Measurements from ENCODE around the gene DEGS2.

DNA sequence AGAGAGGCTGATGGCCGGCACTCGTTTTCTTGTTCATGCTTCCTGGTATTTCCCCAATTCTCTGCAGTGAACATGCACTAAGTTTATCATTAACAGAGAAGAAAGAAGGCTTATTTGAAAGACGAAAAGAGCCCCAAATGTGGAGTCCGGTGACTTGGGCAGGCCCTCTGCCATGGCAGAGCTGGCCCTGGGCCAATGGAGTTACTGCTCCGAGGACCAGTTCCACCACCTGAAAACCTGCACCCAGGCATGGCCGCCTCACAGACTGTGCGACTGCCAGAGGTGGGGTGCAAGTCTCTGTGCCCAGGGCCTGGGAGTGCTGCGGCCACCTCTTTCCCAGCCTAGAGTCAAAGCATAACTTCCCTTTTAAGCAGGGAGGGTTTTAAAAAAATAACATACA is 24.9 kb downstream of the DEGS2 start:
- no peak for TF ChIP-seq POLR2AphosphoS5 (IDR thresholded peaks at IDR 0.05; ENCODE audit: low read depth, low read length)
- TF ChIP-seq POLR2A (IDR thresholded peaks at IDR 0.05; ENCODE audit: low read depth, low read length): no peak

Measured in GM12892 (cell line).